A673 (cell line): ENCODE results near the gene RAP1GAP. TPM values are rescaled to one million over a fixed set of nuclear protein-coding genes. Genes with fewer than 3 reads are reported as not detected.

Experiments used
- BruUV-seq: library from RNA; stranded (reverse); fragments of 400-500 nt; replicated peaks from 2 replicates; lab custom pipeline; 2021; lab: Mats Ljungman, UMichigan
- CTCF ChIA-PET: fragments of 300-600 bp; sonication (Branson Sonifier 250); formaldehyde crosslinking; loops from one replicate; lab custom pipeline; 2022; ENCODE audit warnings: antibody characterized with exemption; lab: Charles Lee
- POLR2A ChIA-PET: fragments of 300-600 bp; sonication (Branson Sonifier 250); formaldehyde crosslinking; loops from one replicate; lab custom pipeline; 2022; ENCODE audit warnings: antibody characterized with exemption; ENCODE audit not compliant: low non-redundant PET; lab: Charles Lee
- DNase-seq: peaks from one replicate; pipeline ENCODE4 v3.0.0-alpha.2; 2015; ENCODE audit warnings: low spot score
- H3K27ac ChIP-seq: fragments of 200-600 bp; sonication (generic); 2 replicates; pipeline ENCODE4 v1.5.1; 2016; ENCODE audit warnings: mixed run types, low read depth, mild to moderate bottlenecking, mixed read lengths, antibody characterized with exemption, low read length; ENCODE audit not compliant: poor library complexity, severe bottlenecking
- H3K27me3 ChIP-seq: fragments of 200-600 bp; sonication (generic); replicated peaks from 2 replicates; pipeline ENCODE4 v1.6.1; 2017; ENCODE audit warnings: mixed run types, low read depth, mild to moderate bottlenecking, mixed read lengths, antibody characterized with exemption, low read length; ENCODE audit not compliant: insufficient read depth, poor library complexity
- H3K36me3 ChIP-seq: fragments of 200-600 bp; sonication (generic); 2 replicates; pipeline ENCODE4 v1.6.1; 2016; ENCODE audit warnings: mixed run types, mild to moderate bottlenecking, mixed read lengths, antibody characterized with exemption, low read length; ENCODE audit not compliant: insufficient read depth, poor library complexity, severe bottlenecking
- H3K4me1 ChIP-seq: fragments of 200-600 bp; sonication (generic); 2 replicates; pipeline ENCODE4 v1.6.1; 2017; ENCODE audit warnings: mixed run types, mild to moderate bottlenecking, mixed read lengths, antibody characterized with exemption, low read length; ENCODE audit not compliant: insufficient read depth, poor library complexity, severe bottlenecking
- H3K4me3 ChIP-seq: fragments of 200-600 bp; sonication (generic); 2 replicates; pipeline ENCODE4 v1.5.1; 2016; ENCODE audit warnings: low read depth, mixed run types, mild to moderate bottlenecking, mixed read lengths, low read length; ENCODE audit not compliant: poor library complexity, severe bottlenecking
- H3K9me3 ChIP-seq: fragments of 200-600 bp; sonication (generic); 2 replicates; pipeline ENCODE4 v1.6.1; 2016; ENCODE audit warnings: mixed run types, low read depth, mild to moderate bottlenecking, mixed read lengths, antibody characterized with exemption, low read length; ENCODE audit not compliant: poor library complexity, severe bottlenecking
- CTCF ChIP-seq: fragments of 300-800, 200-600 bp; sonication (generic); conservative IDR thresholded peaks from 2 replicates; pipeline ENCODE4 v1.5.1; 2017; ENCODE audit warnings: low read depth, mild to moderate bottlenecking, antibody characterized with exemption, low read length, moderate library complexity, mixed read lengths
- EZH2 ChIP-seq: fragments of 200-600 bp; sonication (generic); IDR thresholded peaks from 2 replicates; pipeline ENCODE4 v1.6.1; 2017; ENCODE audit warnings: borderline replicate concordance, low read depth, mild to moderate bottlenecking, mixed read lengths, antibody characterized with exemption, low read length; ENCODE audit not compliant: poor library complexity, severe bottlenecking
- intact Hi-C: fragments of 100-400 bp; cut with micrococcal nuclease; formaldehyde crosslinking; loops from one replicate; pipeline ENCODE4 v1.10.0; 2022; ENCODE audit not compliant: unreplicated experiment
- total RNA-seq: library from RNA; stranded (reverse); gene quantifications from 2 replicates; pipeline ENCODE4 v1.2.3, GENCODE V29; 2021

Gene RAP1GAP
- total RNA-seq, 1 experiment from 2014 or later: 37.7 TPM

GRCh38 chr1:21637514-21637913, 31.6 kb downstream of the RAP1GAP start:
- intact Hi-C loops: no loop called here
- no peak for DNase-seq

GRCh38 chr1:21636029-21636428, 33.1 kb downstream of the RAP1GAP start:
- POLR2A ChIA-PET: no interaction called here

More at GRCh38 chr1:21637514-21637913, 31.6 kb downstream of the RAP1GAP start:
- Histone ChIP-seq H3K4me1 (peaks cover 23% of the 10 kb centered on the region), H3K27ac (no peak overlapping the region), H3K27me3 (no peaks in the 10 kb centered on the region), H3K9me3 (no peaks in the 10 kb centered on the region), H3K4me3 (no peak overlapping the region), H3K36me3 (peaks cover 5% of the 10 kb centered on the region)
- no peak for TF ChIP-seq EZH2
- no peak for TF ChIP-seq CTCF
- ChIA-PET POLR2A (no interaction called here), CTCF (no interaction called here)
- no TSS peak for BruUV-seq

GRCh38 chr1:21634806-21635535, 34.2 kb downstream of the RAP1GAP start:
- DNase-seq: no peak
- Histone ChIP-seq H3K36me3 (peaks cover 5% of the 10 kb centered on the region), H3K4me3 (no peak overlapping the region), H3K27me3 (no peaks in the 10 kb centered on the region), H3K9me3 (no peaks in the 10 kb centered on the region), H3K4me1 (peaks cover 38% of the 10 kb centered on the region), H3K27ac (no peak overlapping the region)
- POLR2A ChIA-PET: no interaction called here
- CTCF ChIA-PET: no interaction called here
- no TSS peak for BruUV-seq
- TF ChIP-seq EZH2 (no peak), CTCF (no peak)
- intact Hi-C loops: no loop called here

More at GRCh38 chr1:21636029-21636428, 33.1 kb downstream of the RAP1GAP start:
- no TSS peak for BruUV-seq
- Histone ChIP-seq H3K36me3 (peaks cover 5% of the 10 kb centered on the region), H3K27me3 (no peaks in the 10 kb centered on the region), H3K4me1 (peaks cover 38% of the 10 kb centered on the region), H3K9me3 (no peaks in the 10 kb centered on the region), H3K27ac (no peak overlapping the region), H3K4me3 (no peak overlapping the region)
- intact Hi-C loops: no loop called here
- CTCF ChIA-PET: no interaction called here
- TF ChIP-seq EZH2 (no peak), CTCF (no peak)
- no peak for DNase-seq
